B cell (primary cell): Measurements from ENCODE around the gene FBXL4.

Experiments
- EZH2 ChIP-seq: IDR thresholded peaks from 2 replicates; pipeline ENCODE4 v1.6.1; 2012; ENCODE audit warnings: borderline replicate concordance, low read depth, mild to moderate bottlenecking, moderate library complexity, low read length; ENCODE audit not compliant: insufficient read depth, poor library complexity, severe bottlenecking
- TF ChIP-seq, protein P1 (sequence below): fragments of 200-600 bp; IDR thresholded peaks from one replicate; pipeline ENCODE4 v1.8.0; 2022; ENCODE audit warnings: antibody characterized with exemption, mild to moderate bottlenecking

DNA sequence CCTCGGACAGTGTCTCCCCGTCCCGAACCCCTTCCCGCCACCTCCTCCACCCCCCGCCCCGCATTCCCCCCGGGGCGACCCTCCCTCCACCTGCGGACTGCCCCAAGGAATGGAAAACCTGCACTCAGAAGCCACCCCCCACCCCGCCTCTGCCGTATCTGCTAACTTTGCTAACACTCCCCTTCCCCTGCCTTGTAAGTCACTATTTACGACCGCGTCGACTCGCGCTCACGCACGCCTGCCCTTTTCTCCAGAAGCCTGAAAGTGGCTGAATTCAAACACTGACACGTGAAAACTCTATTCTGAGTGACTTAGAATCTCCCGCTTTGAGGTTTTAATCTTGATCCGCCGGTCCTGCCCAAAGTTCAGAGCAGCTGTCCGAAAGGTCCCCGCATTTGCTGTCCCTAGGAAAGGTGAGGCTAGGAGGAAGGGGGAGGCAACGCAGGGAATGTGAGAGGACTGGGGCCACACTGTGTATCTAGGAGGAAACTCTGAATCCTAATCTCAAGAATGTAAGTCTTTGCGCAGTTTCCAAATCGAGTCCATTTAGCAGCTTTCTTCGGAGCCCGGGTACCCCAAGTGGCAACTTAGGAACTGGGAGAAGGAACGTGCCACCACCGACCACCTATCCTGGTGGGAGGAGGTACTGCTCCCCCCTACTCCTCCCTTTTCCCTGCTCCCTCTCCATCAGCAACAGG is 122.7 kb downstream of the FBXL4 start:
- no peak for TF ChIP-seq EZH2
- TF ChIP-seq, protein P1, sequence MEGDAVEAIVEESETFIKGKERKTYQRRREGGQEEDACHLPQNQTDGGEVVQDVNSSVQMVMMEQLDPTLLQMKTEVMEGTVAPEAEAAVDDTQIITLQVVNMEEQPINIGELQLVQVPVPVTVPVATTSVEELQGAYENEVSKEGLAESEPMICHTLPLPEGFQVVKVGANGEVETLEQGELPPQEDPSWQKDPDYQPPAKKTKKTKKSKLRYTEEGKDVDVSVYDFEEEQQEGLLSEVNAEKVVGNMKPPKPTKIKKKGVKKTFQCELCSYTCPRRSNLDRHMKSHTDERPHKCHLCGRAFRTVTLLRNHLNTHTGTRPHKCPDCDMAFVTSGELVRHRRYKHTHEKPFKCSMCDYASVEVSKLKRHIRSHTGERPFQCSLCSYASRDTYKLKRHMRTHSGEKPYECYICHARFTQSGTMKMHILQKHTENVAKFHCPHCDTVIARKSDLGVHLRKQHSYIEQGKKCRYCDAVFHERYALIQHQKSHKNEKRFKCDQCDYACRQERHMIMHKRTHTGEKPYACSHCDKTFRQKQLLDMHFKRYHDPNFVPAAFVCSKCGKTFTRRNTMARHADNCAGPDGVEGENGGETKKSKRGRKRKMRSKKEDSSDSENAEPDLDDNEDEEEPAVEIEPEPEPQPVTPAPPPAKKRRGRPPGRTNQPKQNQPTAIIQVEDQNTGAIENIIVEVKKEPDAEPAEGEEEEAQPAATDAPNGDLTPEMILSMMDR, result no peak
